ENCODE results near the gene RMDN2.
"Not testable (repeated sequence)": the region's sequence is repeated elsewhere in the genome, so short reads cannot be mapped to it uniquely, and the experiment has no call there.

The RMDN2 gene

DNA sequence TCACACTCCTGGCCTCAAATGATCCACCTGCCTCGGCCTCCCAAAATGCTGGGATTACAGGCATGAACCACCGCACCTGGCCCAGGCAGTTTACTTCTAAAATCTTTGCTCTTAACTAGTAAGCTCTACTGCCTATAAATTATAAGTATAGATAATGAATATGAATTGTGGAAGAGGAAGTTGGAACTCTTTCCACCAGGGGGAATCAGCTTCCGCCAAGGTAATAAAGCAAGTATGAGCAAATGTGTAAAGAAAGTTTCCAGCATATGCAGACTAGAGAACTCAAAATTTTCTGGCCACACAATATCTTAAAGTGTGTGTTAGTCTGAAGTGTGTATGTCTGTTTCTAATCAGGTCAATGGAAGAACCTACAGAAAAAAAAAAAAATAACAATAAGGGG is 68.1 kb downstream of the RMDN2 start:
- DNase-seq (ENCODE audit: low spot score) = no peak

DNA sequence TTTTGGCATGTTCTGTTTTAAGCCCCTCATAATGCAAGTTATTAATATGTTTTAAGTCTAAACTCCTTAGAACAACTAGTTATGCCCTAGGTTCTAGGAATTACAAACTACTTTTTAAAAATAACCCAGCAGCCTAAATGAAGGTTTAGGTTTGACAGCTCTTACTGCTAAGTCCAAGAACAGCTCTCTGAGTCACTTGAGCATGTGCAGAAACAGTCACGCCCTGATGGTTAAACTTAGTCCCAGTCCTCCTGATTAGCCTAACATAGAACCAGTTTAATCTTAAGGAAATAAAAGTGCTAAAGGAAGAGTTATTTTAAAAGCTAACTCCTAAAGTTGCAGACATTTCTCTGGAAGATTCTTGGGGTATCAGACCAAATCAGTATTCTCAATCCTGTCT is 72.5 kb downstream of the RMDN2 start:
- no peak for DNase-seq (ENCODE audit: low spot score)

DNA sequence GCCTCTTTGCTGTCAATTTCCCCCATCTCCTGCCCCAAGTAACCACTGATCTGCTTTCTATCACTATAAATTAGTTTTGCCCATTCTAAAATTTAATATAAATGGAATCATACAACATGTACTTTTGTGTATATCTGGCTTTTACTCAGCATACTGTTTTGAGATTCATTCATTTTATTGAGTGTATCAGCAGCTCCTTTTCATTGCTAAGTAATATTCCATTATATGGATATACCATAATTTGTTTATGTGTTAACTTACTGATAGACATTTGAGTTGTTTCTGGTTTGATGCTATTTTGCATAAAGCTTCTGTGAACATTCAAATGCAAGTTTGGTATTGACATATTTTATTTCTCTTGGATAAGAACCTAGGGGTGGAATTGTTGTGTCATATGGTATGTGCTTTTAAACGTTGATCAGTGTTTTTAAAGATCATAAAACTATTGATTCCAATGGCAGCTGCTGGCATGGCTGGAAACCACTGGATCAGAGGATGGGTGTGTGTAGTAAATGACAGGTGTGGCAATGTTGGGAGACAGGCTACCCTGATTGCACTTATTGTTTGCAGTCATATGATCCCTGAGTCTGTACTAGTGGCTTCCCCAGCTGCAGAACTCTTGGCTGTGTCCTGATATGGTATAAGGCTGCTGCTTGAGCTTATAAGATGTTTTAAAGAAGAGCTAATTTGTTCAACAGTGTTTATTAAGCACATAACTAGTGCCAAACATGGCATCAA is 75.6 kb downstream of the RMDN2 start:
- DNase-seq (ENCODE audit: low spot score) = no peak

DNA sequence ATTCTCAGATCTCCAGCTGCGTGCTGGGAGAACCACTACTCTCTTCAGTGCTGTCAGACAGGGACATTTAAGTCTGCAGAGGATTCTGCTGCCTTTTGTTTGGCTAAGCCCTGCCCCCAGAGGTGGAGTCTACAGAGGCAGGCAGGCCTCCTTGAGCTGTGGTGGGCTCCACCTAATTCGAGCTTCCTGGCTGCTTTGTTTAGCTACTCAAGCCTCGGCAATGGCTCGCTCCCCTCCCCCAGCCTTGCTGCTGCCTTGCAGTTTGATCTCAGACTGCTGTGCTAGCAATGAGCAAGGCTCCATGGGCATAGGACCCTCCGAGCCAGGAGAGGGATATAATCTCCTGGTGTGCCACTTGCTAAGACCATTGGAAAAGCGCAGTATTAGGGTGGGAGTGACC is 85.1 kb downstream of the RMDN2 start:
- DNase-seq (ENCODE audit: low spot score) = not testable (repeated sequence)

DNA sequence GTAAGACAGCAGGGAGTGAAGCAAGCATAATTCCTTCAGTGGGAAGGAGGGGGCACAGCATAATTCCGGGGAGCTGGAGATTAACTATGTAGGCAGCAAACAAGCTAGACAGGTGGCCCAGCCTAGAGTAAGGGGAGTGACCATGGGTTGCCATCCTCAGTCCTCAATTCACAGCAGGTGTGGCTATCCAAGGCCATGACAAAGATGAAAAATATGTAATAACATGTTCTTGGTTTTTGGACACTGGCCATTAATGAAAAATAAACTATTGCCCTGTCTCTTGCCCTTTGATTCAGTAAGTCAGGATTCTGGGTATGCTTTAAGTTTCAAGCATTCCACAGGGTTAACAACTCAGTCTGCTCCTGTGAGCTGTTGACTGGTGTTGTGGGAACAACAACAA is 85.9 kb downstream of the RMDN2 start:
- no peak for DNase-seq (ENCODE audit: low spot score)

DNA sequence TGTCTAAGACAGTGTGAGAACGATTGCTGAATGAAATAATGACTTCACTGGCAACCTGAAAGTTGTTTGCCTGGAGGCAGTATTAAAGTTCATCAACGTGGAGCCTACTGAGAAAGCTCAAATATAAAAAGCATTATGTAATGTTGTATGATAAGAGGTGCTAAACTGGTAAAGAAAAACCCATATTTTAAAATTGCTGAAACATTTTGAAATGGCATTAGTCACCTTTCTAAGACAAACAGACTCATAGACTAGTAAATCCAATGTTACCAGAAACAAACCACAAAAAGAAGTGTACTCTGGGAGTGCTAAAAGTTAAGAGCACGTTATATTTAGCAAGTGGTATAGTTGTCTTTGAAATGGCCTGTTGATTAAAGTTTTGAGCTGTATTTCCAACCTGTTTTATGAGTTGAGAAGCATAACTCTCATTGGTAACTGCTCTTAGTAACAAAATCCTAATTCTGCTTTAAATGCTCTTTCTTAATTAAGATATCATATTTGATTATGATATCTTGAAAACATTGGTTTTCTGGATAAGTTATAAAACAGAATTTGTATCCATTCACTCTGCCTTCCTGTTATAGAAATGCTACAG is 88.2 kb downstream of the RMDN2 start:
- DNase-seq (ENCODE audit: low spot score) = peak; percentile 27

DNA sequence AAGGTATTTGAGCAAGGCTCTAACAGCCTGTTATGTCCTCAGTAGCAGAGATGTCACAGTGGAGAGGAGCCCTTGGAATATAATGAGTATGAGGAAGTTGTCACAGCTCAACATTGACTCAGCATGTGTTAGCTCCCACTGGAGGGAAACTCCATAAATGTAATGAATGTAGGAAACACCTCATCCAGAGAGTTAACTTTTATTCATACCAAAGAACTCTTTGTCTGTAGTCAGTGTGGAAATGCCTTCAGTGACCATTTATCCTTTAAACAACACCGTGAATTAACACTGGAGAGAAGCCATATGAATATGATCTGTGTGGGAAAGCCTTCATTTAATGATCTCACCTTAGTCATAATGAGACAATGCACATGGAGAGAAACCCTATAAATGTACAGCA is 91.1 kb downstream of the RMDN2 start:
- DNase-seq (ENCODE audit: low spot score) = no peak

DNA sequence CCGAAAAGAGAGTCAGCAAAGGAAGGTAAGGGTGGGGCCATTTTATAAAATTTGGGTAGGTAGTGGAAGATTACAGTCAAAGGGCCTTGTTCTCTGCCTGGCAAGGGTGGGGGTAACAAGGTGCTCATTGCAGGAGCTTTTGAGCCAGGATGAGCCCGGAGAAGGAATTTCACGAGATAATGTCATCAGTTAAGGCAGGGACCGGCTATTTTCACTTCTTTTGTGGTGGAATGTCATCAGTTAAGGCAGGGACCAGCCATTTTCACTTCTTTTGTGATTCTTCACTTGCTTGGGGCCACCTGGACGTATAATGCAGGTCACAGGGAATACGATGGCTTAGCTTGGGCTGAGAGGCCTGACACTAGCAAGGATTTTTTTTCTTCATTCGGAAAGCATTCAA is 92.7 kb downstream of the RMDN2 start:
- DNase-seq (ENCODE audit: low spot score) = no peak

DNA sequence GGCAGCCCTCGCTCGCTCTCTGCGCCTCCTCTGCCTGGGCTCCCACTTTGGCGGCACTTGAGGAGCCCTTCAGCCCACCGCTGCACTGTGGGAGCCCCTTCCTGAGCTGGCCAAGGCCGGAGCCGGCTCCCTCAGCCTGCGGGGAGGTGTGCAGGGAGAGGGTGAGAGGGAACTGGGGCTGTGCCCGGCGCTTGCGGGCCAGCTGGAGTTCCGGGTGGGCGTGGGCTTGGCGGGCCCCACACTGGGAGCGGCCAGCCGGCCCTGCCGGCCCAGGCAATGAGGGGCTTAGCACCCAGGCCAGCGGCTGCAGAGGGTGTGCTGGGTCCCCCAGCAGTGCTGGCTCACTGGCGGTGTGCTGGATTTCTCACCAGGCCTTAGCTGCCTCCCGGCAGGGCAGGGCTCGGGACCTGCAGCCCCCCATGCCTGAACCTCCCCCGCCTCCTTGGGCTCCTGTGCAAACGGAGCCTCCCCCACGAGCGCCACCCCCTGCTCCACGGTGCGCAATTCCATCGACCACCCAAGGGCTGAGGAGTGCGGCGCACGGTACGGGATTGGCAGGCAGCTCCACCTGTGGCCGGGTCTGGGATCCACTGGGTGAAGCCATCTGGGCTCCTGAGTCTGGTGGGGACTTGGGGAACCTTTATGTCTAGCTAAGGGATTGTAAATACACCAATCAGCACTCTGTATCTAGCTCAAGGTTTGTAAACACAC is 95.4 kb downstream of the RMDN2 start:
- DNase-seq (ENCODE audit: low spot score) = not testable (repeated sequence)

DNA sequence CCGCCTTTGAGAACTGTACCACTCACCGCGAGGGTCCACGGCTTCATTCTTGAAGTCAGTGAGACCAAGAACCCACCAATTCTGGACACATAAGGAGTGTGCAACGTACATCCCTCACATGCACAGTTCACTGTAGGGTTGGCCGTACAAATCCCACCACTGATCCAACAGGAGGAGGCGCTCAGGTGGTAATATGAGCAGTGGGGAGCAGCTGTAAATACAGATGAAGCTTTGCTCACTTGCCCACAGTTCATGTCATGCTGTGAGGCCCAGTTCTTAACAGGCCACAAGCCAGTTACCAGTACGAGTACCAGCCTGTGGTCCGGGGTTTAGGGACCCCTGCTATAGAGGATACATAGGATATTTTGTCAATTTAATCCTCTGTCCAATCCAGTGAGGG is 96.5 kb downstream of the RMDN2 start:
- no peak for DNase-seq (ENCODE audit: low spot score)

DNA sequence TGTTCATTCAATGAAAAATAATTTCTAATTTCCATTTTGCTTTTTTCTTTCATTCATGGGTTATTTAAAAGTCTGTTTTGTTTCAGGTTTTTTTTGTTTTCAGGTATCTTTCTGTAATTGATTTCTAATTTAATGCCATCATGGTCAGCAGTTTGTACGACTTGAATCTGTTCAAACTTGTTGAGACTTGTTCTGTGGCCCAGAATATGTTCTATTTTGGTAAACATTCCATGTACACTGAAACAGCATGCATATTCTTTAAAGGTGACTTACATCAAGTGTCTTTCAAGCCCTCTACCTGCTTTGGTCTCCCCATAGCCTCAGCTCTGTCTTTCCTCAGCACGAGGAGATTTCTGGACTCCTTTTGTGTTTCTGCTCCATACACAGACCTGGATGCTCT is 101.8 kb downstream of the RMDN2 start:
- DNase-seq (ENCODE audit: low spot score) = no peak

DNA sequence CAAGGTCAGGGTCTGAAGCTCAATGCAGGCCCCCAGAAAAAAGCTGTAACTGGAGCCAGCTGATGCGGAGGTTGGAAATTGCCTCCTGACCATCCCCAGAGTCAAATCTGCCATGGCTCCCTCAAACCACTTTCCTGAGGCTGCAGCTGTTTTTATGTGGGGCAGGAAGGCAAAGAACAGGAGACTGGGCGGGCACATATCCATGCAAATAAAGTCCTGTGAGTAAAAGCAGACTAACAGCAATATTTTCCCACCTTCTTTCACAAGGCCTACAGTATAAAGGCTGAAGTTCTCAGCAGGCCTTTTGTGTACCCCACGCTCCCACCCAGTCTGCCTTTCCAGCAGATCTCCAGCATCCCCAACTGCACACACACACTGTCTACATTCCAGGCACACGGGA is 103.7 kb downstream of the RMDN2 start:
- DNase-seq (ENCODE audit: low spot score) = no peak

DNA sequence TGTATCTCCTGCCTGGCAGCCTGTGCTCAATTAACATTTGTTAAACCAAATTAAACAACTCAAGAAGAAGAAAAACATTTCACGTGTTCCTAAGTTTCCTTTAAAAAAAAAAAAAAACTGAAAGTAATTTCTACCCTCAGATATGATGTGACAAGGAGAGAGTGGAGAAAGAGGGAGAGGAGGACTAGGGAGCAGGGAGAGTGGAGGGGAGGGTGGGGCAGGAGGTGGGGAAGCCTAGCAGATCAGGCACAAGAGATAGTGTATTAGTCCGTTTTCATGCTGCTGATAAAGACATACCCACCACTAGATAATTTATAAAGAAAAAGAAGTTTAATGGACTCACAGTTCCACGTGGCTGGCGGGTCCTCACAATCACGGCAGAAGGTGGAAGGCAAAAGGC is 104.4 kb downstream of the RMDN2 start:
- DNase-seq (ENCODE audit: low spot score) = no peak

DNA sequence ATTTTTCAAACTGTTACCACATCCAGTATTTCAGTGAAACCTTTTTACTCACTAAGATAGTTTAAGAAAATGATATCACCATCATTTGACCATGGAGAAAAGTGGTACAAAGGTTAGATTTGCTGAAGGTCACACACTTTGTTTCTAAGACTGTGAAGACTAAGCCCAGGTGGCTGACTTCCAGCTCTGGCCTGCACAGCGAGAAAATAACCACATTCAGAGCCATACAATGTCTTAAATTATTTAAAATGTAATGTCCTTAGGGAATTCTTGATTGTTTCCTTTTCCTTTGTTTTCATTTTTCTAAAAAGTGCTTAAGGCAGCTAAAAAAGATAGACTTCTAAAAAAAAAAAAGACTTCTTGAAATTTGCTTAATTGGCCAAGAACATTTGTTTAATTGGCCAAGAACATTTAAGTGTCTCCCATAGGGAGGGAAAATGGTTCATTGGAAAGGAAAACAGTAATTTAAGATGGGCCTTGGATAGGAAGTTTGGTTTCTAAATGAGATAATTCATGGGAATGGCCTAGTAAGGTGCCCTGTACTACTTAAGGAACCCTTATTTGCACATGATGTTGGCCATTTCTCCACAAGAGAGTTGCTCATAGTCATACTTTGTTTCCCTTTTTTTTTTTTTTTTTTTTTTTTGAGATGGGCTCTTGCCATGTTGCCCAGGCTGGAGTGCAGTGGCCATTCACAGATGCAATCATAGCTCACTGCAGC is 105.7 kb downstream of the RMDN2 start:
- DNase-seq (ENCODE audit: low spot score) = no peak

DNA sequence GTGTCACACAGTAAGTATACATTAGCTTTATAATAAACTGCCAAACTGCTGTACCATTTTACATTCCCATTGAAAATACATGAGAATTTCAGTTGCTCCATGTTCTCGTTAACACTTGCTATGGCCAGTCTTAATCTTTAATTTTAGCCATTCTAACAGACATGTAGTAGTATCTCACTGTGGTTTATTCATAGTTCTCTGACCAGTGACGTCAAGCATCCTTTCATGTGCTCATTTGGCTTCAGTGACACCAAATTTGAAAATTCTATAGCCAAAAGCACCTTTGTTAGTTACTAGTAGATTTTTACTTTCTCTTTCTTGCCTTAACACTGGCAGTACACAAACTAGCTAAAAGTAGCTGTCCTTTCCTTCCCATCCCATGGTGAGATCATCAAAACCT is 107.9 kb downstream of the RMDN2 start:
- no peak for DNase-seq (ENCODE audit: low spot score)

DNA sequence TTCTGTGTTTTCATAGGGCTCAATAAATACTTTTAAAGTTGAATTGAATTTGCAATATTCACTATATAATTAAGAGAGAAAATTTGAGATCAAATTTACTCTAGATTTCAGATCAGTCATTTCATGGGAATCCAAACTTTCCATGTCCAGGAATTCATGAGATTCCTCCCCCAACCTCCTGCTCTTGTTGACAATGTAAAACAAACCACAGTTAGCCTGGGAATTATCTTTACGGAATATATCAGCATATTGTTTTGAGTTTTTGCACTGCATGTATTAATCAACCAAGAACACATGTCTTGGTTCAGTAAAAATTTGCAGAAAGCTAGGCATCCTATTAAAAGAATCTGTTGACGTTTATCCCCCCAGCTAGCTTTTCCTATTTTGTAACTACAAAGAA is 108.6 kb downstream of the RMDN2 start:
- DNase-seq (ENCODE audit: low spot score) = peak; percentile 34

DNA sequence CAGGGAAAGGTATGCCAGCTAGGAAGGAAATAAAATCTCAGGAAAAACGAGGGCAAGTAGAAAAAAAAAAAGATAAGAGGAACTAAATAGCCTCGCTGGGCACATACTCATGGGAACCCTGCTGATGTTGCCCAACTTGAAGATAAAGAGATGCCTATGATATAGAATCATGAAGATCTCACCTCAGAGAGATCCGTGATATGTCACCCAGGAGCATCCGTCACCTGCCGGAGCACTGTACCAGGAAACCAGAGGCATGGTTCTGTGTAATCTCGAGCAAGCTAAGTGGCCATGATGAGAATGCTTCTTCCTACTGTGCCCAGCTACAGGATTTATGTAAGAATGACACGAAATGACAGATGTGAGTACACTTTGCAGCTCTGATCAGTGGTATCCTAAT is 110.9 kb downstream of the RMDN2 start:
- DNase-seq (ENCODE audit: low spot score) = no peak

DNA sequence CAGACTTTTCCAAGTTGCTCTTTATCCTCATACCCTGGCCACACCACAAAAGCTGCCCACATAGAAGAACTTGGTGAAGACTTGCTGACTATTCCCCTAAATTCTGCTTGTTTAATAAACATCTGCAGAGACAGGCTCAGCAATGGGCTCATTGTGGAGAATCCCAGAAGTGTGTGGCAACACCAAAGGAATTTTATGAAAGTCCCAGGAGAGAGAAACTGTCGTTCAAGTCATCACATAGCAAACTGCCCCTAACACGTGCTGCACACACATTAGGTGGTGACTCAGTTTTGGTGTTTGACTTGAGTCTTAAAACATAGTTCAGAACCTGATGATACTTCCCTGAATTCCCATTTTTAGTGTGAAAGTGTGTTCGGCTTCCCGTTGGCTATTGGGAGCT is 112.2 kb downstream of the RMDN2 start:
- DNase-seq (ENCODE audit: low spot score) = peak; percentile 37

DNA sequence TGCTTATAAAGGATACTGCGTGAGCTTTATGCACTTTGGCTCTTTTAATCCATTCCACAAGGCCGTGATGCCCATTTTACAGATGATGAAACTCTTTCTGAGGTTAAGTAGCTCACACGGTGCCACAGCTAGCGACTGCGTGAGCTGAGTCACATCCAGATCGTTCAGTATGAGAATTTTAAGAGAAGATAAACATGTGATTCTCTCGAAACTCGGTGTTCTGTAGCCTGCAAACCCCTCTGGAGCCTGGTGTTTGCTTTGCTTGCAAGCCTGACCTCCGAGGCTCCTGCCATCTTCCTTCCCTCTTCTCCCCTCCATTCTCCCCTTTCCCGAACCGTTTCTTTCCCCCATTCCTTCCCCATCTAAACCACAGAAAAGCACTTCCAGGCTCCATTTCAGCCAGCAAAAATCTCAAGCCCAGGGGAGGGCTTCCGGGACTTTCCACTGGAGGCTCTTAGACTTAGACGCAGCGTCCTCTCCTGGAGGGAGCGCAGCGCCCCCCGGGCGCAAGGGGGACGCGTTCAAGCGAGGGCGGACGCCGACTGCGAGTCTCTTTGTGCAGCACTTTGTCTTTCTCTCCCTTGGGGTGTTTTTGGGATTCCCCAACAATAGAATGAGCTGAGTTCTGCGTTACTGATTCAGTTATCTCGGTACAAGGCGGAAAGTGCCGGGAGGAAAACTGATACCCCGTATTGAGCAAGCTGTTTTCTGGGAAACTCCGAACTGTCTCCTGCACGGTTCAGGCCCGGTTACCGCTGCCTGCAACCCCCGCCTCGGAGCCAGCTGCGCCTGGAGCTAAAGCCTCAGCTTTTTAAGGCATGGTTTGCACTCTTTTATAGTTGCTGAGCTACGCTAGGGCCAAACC is 112.9 kb downstream of the RMDN2 start:
- DNase-seq (ENCODE audit: low spot score) = peak; percentile 61

DNA sequence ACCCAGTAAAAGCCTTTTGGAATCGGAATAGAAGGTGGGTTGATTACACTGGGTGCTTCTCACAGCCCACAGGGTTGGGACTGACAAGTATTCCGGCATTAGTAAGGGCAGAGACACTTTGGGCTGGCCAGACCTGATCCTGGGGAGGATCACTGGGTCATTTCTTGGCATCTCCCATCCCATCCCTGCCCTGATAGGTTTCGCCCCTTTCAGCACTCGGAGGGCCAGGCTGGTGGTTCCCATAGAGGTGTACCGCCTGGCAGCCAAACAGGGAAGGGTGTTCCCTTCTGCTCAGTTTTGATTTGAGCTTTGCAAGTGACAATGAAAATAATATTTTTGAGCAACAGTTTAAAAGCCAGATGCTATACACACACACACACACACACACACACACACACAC is 113.6 kb downstream of the RMDN2 start:
- DNase-seq (ENCODE audit: low spot score) = no peak

DNA sequence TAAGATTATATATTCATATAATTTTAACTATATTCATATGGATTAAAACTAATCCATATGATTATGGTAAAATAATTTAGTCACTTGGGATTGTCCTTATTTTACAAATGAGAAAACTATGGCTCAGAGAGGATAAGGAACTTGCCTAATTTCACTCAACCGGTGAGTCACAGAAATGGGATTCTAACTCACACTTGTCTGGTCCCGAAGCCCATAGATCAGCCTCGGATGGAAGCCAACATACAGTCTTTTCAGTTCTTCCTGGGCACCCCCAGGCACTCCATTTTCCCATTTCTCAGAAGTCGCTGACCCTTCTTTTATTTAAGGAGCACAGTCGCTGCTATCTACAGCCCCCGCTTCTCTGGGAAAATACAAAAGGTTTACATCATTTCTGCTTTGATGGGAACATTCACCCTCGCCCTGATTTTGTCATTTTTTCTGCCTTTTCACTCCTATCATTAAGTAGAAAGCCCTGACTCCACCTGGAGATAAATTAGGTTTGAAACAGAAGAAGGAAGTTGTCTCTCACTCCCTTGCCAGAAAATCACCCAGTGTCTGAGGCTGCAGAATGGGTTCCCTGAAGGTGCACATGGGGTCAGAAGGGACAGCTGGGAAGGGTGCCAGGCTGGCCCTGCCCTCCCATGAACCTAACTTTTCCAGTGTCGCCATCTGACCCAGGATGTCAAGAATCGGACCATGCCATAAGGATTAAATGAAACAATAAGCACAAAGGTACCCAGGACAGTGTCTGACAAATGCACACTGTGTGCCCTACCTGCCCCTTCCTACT is 114.2 kb downstream of the RMDN2 start:
- DNase-seq (ENCODE audit: low spot score) = peak; percentile 56

All from GM03348 (cell line).